Activated CD4-positive, alpha-beta T cell treated with anti-CD3 and anti-CD28 coated beads, Interleukin-2, amount 50 U/mL, for 1 hour (primary cell): Measurements from ENCODE around the gene PSTPIP2.
"Not testable (repeated sequence)": the region's sequence is repeated elsewhere in the genome, so short reads cannot be mapped to it uniquely, and the experiment has no call there.

Experiments used
- DNase-seq: peaks from one replicate; pipeline ENCODE4 v3.0.0-alpha.2; 2020

The PSTPIP2 gene

GRCh38 chr18:46071653-46072375 lies at the start of gene PSTPIP2:
TSS of gene PSTPIP2 (minus strand) at chr18:46072260. CDS start at chr18:46072188, 72 bp downstream.
- DNase-seq: peak; percentile 70

- DNase-seq: no peak
These were observed 41.7 kb upstream of the PSTPIP2 start for GRCh38 chr18:46113751-46114150.

DNA sequence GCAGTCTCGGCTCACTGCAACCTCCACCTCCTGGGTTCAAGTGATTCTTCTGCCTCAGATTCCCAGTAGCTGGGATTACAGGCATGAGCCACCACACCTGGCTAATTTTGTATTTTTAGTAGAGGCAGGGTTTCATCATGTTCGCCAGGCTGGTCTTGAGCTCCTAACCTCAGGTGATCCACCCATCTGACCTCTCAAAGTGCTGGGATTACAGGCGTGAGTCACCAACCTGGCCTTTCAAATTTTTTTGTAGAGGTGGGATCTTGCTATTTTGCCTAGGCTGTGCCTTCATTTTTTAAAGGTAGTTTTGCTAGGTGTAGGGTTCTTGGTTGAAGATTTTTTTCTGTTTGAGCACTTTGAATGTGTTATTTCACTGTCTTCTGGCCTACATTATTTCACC lies 38.3 kb upstream of the PSTPIP2 start:
- DNase-seq: no peak

GRCh38 chr18:46109386-46109785 lies 37.3 kb upstream of the PSTPIP2 start:
- no peak for DNase-seq

GRCh38 chr18:46104128-46104911 lies 32.3 kb upstream of the PSTPIP2 start, which contains the start of gene HAUS1:
TSS of gene HAUS1 (plus strand) at chr18:46104385. CDS start at chr18:46104412, 27 bp downstream.
- peak; percentile 76 for DNase-seq

- no peak for DNase-seq
These were observed 27.4 kb upstream of the PSTPIP2 start for GRCh38 chr18:46099463-46099862.

DNA sequence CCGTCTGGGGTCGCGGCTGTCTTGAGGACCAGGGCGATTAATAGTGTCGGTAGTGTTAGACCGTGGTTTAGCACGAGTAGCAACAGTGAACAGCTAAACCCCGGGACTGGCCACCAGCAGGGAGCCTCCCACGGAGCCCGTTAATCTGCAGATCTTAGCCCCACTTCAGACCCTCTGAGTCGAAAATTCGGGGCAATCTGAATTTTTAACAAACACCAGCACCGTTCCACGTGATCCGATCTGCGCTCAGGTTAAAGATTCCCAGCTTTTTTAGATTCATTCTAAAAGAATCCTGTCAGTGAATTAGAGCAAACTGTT lies 26.5 kb upstream of the PSTPIP2 start:
- DNase-seq: no peak

GRCh38 chr18:46097801-46098615 lies 25.9 kb upstream of the PSTPIP2 start, which contains the start of gene ATP5F1A:
TSS of gene ATP5F1A (minus strand) at chr18:46098296. CDS start at chr18:46098231, 65 bp downstream.
- peak; percentile 81 for DNase-seq

- DNase-seq: no peak
These were observed 25.4 kb upstream of the PSTPIP2 start for GRCh38 chr18:46097431-46097800.

GRCh38 chr18:46096651-46097300 lies 24.7 kb upstream of the PSTPIP2 start:
- DNase-seq: no peak

GRCh38 chr18:46095532-46095931 lies 23.5 kb upstream of the PSTPIP2 start:
- DNase-seq: no peak

DNA sequence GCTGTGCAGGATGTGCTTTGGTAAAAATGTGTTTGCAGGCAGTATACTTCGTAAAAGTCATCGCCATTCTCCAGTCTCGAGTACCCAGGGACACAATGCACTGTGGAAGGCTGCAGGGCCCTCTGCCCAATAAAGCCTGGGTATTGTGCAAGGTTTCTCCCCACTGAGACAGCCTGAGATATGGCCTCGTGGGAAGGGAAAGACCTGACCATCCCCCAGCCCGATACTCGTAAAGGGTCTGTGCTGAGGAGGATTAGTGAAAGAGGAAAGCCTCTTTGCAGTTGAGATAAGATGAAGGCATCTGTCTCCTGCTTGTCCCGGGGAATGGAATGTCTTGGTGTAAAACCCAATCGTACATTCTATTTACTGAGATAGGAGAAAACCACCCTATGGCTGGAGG lies 16.4 kb upstream of the PSTPIP2 start:
- not testable (repeated sequence) for DNase-seq

GRCh38 chr18:46084431-46084830 lies 12.4 kb upstream of the PSTPIP2 start:
- no peak for DNase-seq

GRCh38 chr18:46080156-46080555 lies 8.1 kb upstream of the PSTPIP2 start:
- no peak for DNase-seq

- DNase-seq: no peak
These were observed 7.3 kb upstream of the PSTPIP2 start for GRCh38 chr18:46079336-46079735.

DNA sequence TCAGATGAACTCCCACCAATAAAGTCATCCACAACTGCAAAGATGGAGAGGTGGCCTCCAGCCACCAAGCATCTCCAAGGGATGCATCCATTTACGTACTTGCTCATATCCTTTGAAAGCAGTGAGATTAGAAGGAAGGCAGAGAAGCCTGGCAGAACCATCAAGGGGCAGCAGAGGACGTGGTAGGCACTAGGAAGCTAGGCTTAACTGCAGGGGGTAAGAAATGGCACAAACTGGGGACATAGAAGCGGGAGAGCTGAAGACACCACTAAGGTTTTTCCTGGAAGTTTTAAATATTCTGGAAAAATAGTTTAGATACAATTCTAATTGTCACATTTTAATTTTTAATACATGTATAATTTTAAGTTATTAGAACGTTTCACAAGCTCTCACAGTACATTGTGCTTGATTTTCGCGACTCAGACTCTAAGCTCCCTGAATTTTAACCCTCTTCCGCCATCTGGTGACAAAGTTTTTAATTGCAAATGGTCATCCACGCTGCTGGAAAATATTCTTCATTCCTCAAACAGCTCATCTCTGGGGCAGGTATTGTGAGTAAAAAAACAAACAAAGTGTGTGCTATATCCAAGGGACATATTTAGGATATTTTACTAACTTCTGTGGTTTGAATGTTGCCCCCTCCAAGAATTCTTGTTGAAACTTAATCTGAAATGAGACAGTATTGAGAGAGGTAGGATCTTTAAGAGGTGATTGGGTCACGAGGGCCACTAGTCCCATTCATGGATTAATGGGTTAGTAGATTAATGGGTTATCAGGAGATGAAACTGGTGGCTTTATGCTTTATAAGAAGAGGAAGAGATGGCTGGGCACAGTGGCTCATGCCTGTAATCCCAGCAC lies 1.6 kb upstream of the PSTPIP2 start:
- DNase-seq: peak; percentile 43

- DNase-seq: no peak
These were observed 899 bp upstream of the PSTPIP2 start for GRCh38 chr18:46072959-46073358.

DNA sequence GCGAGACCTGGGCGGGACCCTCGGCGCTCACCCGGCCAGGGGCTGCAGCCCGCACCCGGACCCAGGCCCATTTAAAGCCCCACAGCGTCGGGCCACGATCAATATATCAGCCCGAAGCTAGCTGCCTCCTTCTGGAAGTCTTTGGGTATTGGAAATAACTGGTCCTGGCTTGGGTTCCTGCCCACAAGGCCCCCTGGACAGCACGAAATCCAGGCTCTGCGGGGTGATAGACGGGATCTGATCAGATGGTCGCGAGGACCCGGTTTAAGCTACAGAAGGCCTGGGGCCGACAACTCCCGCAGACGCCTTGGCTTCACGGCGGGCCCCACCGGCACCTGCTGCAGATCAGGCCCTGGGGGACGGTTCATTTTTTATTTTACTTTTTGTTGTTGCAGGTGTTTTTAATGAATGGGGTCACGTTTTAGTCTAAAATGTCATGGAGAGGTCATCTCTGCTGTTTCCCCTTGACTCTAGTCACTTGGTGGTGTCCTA lies 362 bp upstream of the PSTPIP2 start:
- no peak for DNase-seq

- no peak for DNase-seq
These were observed 1.0 kb downstream of the PSTPIP2 start for GRCh38 chr18:46070815-46071652.

DNA sequence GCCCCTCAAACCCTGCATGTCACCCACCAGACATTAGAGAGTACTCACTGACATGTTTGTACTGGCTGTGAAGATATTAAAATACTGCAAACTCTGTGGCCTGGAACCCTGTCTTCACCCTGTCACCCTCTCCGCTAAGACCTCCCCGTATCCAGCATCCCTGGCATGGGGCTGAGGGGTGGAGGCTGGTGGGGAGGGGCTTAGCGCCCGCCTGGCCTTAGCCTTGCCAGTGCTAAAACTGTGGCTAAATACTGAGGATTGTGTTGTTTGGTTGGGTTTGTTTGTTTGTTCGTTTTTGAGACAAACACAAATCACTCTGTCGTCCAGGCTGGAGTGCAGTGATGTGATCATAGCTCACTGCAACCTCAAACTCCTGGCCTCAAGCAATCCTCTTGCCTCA lies 1.8 kb downstream of the PSTPIP2 start:
- no peak for DNase-seq

DNA sequence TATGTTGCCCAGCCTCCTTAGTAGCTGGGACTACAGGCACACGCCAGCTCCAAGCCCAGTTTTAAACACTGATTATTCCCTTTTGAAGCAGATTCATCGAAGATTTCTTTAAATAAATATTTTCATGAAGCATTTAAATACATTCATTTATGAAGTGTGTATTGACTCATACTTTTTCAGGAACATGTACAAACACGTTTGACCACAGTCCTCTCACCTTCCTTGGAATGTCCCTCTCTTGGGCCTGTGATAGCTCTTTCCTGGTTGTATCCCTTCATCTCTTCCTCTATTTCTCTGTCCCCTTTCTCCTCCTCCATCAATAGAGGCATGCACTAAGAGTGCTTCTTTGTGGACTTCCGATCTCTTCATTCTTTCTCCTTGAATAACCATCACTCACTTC lies 2.5 kb downstream of the PSTPIP2 start:
- DNase-seq: no peak
